ENCODE measurements around the gene TAGLN. TPM values are rescaled to one million over a fixed set of nuclear protein-coding genes. Genes with fewer than 3 reads are reported as not detected.

The TAGLN gene
- total RNA-seq, 1 donor from 2014 or later = 923 TPM

DNA sequence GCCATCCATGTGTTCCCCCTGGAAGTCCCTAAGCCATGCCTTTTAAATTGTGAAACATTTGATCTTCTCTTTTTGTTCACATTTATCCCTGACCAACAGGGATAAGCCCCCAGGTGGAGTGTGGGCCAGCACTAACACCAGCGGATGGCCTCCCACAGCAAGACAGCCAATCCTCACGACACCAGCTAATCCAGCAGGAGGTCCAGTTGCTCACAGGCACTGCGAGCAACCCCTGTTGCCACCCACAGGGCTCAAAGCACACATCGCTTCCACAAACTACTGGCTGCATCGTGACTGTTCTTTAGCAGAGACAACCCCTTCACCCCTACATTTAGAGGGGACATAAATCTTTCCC is 30.7 kb downstream of the TAGLN start:
- DNase-seq (ENCODE audit: low spot score) = no peak

DNA sequence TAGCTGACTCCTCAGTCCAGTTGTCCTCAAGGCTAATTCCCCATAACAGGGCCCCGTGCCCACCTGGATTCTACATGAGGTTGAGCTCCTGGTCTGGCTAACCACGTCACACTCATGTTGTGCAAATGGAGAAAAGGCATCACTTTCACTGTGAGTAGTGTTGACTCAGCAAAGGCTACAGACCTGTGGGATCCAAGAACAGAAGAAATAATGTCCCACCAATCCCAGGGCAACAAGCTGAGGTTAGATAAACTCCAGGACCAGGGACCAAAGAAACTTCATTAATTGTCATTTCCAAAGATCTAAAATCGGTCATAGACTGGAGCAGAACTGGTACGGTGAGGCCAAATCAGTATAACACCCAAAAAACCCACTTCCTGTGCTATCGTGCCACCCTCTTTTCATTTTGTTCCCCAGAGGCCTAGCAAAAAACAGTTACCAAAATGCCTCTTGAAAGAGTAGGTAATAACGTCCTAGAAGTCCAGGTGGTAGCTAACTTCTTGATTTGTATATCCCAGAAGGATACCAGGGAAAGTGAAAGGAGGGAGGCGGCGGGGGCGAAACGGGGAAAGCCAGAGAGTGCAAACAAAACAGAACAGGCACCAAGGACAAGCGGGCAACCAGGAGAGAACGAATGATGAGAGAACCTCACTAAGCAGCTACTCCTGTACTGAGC is 31.3 kb downstream of the TAGLN start:
- DNase-seq (ENCODE audit: low spot score) = no peak

GRCh38 chr11:117230999-117231841 is 32.0 kb downstream of the TAGLN start:
- DNase-seq (ENCODE audit: low spot score) = no peak

DNA sequence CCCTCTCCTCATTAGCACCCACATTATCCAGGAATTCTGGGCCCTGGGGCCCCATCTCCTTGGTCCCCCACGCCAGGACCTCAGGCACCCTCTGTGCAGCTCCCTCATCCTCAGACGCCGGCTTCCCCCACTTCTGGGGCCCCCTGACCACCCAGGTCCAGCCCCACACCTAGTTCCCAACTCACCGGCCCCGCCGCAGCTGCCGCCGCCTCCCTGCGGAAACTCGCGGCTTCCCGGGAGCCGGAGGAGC is 32.6 kb downstream of the TAGLN start, which contains the start of gene PCSK7:
PCSK7 (minus strand) TSS at position 232 of the 250 bp plus-strand sequence. CDS start 2,229 bp downstream, outside the sequence.
- peak; percentile 95 for DNase-seq (ENCODE audit: low spot score)

- DNase-seq (ENCODE audit: low spot score) = peak; percentile 92
Measured at GRCh38 chr11:117232092-117232878, 33.1 kb downstream of the TAGLN start, which contains the start of gene RNF214. Gene RNF214, plus strand, starts transcription at chr11:117232671. Its CDS starts 1,602 bp downstream, at chr11:117234273.

GRCh38 chr11:117232911-117233409 is 33.8 kb downstream of the TAGLN start:
- DNase-seq (ENCODE audit: low spot score) = no peak

GRCh38 chr11:117238221-117238620 is 39.1 kb downstream of the TAGLN start:
- DNase-seq (ENCODE audit: low spot score) = no peak

- no peak for DNase-seq (ENCODE audit: low spot score)
Measured at GRCh38 chr11:117239295-117239694, 40.1 kb downstream of the TAGLN start.

- DNase-seq (ENCODE audit: low spot score) = no peak
Measured at GRCh38 chr11:117248341-117248740, 49.2 kb downstream of the TAGLN start.

GRCh38 chr11:117249571-117249970 is 50.4 kb downstream of the TAGLN start:
- DNase-seq (ENCODE audit: low spot score) = no peak

DNA sequence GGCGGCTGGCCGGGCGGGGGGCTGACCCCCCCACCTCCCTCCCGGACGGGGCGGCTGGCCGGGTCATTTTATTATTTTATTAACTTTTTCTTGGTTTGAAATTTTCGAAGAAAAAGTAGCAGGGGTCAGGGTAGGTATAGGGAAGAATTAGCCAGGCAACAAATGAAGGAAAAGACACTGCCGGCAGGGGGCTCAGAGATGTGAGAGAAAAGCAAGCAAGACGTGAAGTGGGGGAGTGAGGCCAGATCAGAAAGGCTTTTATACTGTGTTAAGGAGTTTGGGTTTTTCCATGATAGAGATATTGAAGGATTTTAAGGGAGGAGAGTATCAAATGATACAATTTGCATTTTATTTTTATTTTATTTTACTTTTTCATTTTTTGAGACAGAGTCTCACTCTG is 52.3 kb downstream of the TAGLN start:
- DNase-seq (ENCODE audit: low spot score) = no peak

- no peak for DNase-seq (ENCODE audit: low spot score)
Measured at GRCh38 chr11:117255966-117256365, 56.8 kb downstream of the TAGLN start.

- DNase-seq (ENCODE audit: low spot score) = no peak
Measured at GRCh38 chr11:117256573-117256972, 57.4 kb downstream of the TAGLN start.

Other genes with a start within 250 kb of the TAGLN start
- gene SIK3, start 100.9 kb upstream of the TAGLN start, total RNA-seq = 39.2 TPM
- gene PAFAH1B2, start 55.1 kb upstream of the TAGLN start, total RNA-seq = 110 TPM
- 226 TPM for gene SIDT2, start 20.6 kb upstream of the TAGLN start, total RNA-seq
- gene PCSK7, start 32.7 kb downstream of the TAGLN start, total RNA-seq = 68.1 TPM
- gene RNF214, start 33.3 kb downstream of the TAGLN start, total RNA-seq = 21.9 TPM
- gene BACE1-AS, start 92.0 kb downstream of the TAGLN start, total RNA-seq = 6.6 TPM
- 25.5 TPM for gene BACE1, start 116.9 kb downstream of the TAGLN start, total RNA-seq
- 19.2 TPM for gene CEP164, start 128.5 kb downstream of the TAGLN start, total RNA-seq

Measured in mesenteric fat pad (tissue), 1 donor.